IMR-90 (cell line): Measurements from ENCODE around the gene TIGD3. TPM values are rescaled to one million over a fixed set of nuclear protein-coding genes. Genes with fewer than 3 reads are reported as not detected.

ENCODE experiments used
- ATAC-seq: fragments of 200-7000 bp; cut with Tn5 transposase; 2 replicates; pipeline ENCODE4 v1.9.1; 2020; ENCODE audit warnings: low read depth, mild to moderate bottlenecking, moderate library complexity
- BruUV-seq: library from RNA; stranded (reverse); fragments of 400-500 nt; replicated peaks from 2 replicates; lab custom pipeline; 2021; lab: Mats Ljungman, UMichigan
- CTCF ChIA-PET: fragments of 300-600 bp; formaldehyde crosslinking; extraction: SDS; loops from one replicate; lab custom pipeline; 2021; ENCODE audit warnings: antibody characterized with exemption; lab: Yijun Ruan, JAX
- POLR2A ChIA-PET: fragments of 300-600 bp; sonication (Branson Sonifier 250); formaldehyde crosslinking; loops from one replicate; lab custom pipeline; 2022; ENCODE audit warnings: antibody characterized with exemption; ENCODE audit not compliant: unreplicated experiment; lab: Charles Lee
- DNase-seq: peaks from one replicate; pipeline ENCODE4 v3.0.0; 2013
- H2AFZ ChIP-seq: replicated peaks from 2 replicates; pipeline ENCODE3; 2013; ENCODE audit warnings: low read length, mild to moderate bottlenecking; ENCODE audit not compliant: poor library complexity
- H2AK5ac ChIP-seq: 2 replicates; pipeline ENCODE4 v1.6.1; 2013; ENCODE audit warnings: low read depth, low read length, inconsistent platforms
- H2AK9ac ChIP-seq: replicated peaks from 2 replicates; pipeline ENCODE3; 2013; ENCODE audit warnings: mild to moderate bottlenecking, low read depth, low read length, moderate library complexity; ENCODE audit not compliant: poor library complexity
- H2BK120ac ChIP-seq: 2 replicates; pipeline ENCODE4 v1.6.1; 2013; ENCODE audit warnings: low read depth, low read length, inconsistent platforms
- H2BK15ac ChIP-seq: 3 replicates; pipeline ENCODE4 v1.6.1; 2013; ENCODE audit warnings: low read depth, low read length, inconsistent platforms
- H2BK20ac ChIP-seq: 2 replicates; pipeline ENCODE4 v1.6.1; 2013; ENCODE audit warnings: low read depth, mild to moderate bottlenecking, inconsistent platforms, low read length, moderate library complexity
- H2BK5ac ChIP-seq: 2 replicates; pipeline ENCODE4 v1.6.1; 2013; ENCODE audit warnings: mild to moderate bottlenecking, low read depth, low read length, inconsistent platforms; ENCODE audit not compliant: poor library complexity, severe bottlenecking
- H3K14ac ChIP-seq: replicated peaks from 2 replicates; pipeline ENCODE4 v1.6.1; 2013; ENCODE audit warnings: low read depth, low read length, inconsistent platforms
- H3K18ac ChIP-seq: 2 replicates; pipeline ENCODE4 v1.6.1; 2013; ENCODE audit warnings: low read depth, low read length, control low read depth
- H3K23ac ChIP-seq: 2 replicates; pipeline ENCODE4 v1.6.1; 2013; ENCODE audit warnings: low read depth, low read length, inconsistent platforms
- H3K27ac ChIP-seq: 2 replicates; pipeline ENCODE4 v1.5.1; 2013; ENCODE audit warnings: mild to moderate bottlenecking, control low read depth, low read length; ENCODE audit not compliant: insufficient read depth
- H3K27me3 ChIP-seq: 2 replicates; pipeline ENCODE4 v1.6.1; 2013; ENCODE audit warnings: low read length; ENCODE audit not compliant: control insufficient read depth, insufficient read depth
- H3K36me3 ChIP-seq: 2 replicates; pipeline ENCODE4 v1.6.1; 2013; ENCODE audit warnings: low read length, mixed read lengths; ENCODE audit not compliant: control insufficient read depth, insufficient read depth
- H3K4ac ChIP-seq: 2 replicates; pipeline ENCODE4 v1.6.1; 2013; ENCODE audit warnings: low read depth, low read length, inconsistent platforms
- H3K4me1 ChIP-seq: 2 replicates; pipeline ENCODE4 v1.6.1; 2013; ENCODE audit warnings: low read length, mixed read lengths; ENCODE audit not compliant: control insufficient read depth, insufficient read depth
- H3K4me2 ChIP-seq: 2 replicates; pipeline ENCODE4 v1.6.1; 2013; ENCODE audit warnings: low read depth, mild to moderate bottlenecking, control low read depth, low read length, moderate library complexity
- H3K4me3 ChIP-seq: 2 replicates; pipeline ENCODE4 v1.5.1; 2013; ENCODE audit warnings: low read depth, mild to moderate bottlenecking, control low read depth, low read length, moderate library complexity; ENCODE audit not compliant: insufficient read depth
- H3K56ac ChIP-seq: 2 replicates; pipeline ENCODE4 v1.6.1; 2013; ENCODE audit warnings: low read length, inconsistent platforms; ENCODE audit not compliant: insufficient read depth; ENCODE audit errors: extremely low read depth
- H3K79me1 ChIP-seq, 2 experiments: 2 replicates each; pipeline ENCODE4 v1.6.1; 2013; ENCODE audit warnings: low read length in 2 of 2, inconsistent platforms in 1 of 2, low read depth in 1 of 2
- H3K9ac ChIP-seq: 2 replicates; pipeline ENCODE4 v1.6.1; 2013; ENCODE audit warnings: low read depth, low read length, control low read depth
- H3K9me1 ChIP-seq: 2 replicates; pipeline ENCODE4 v1.6.1; 2013; ENCODE audit warnings: low read length, inconsistent platforms; ENCODE audit not compliant: insufficient read depth
- H3K9me3 ChIP-seq: 2 replicates; pipeline ENCODE4 v1.6.1; 2013; ENCODE audit warnings: low read length; ENCODE audit not compliant: control insufficient read depth, insufficient read depth
- H4K20me1 ChIP-seq: 2 replicates; pipeline ENCODE4 v1.6.1; 2013; ENCODE audit warnings: low read length, inconsistent platforms; ENCODE audit not compliant: insufficient read depth
- H4K5ac ChIP-seq: 2 replicates; pipeline ENCODE4 v1.6.1; 2013; ENCODE audit warnings: mild to moderate bottlenecking, low read depth, low read length, control low read depth
- H4K8ac ChIP-seq, 2 experiments: 2 replicates each; pipeline ENCODE4 v1.6.1; 2013; ENCODE audit warnings: low read depth in 2 of 2, low read length in 2 of 2, control low read depth in 1 of 2, inconsistent platforms in 1 of 2
- H4K91ac ChIP-seq: 2 replicates; pipeline ENCODE4 v1.6.1; 2013; ENCODE audit warnings: low read depth, low read length, inconsistent platforms; ENCODE audit not compliant: insufficient read depth
- MAZ ChIP-seq: IDR thresholded peaks from 2 replicates; pipeline ENCODE4 v1.6.1; 2012; ENCODE audit warnings: low read depth, mild to moderate bottlenecking, low read length, improper control_type of control experiment, moderate library complexity, borderline replicate concordance
- NFE2L2 ChIP-seq: fragments of 150-350 bp; IDR thresholded peaks from 2 replicates; pipeline ENCODE4 v1.6.1; 2016; ENCODE audit warnings: low read depth, mild to moderate bottlenecking, low read length
- RFX5 ChIP-seq: IDR thresholded peaks from 2 replicates; pipeline ENCODE4 v1.8.0; 2012; ENCODE audit warnings: low read depth, mild to moderate bottlenecking, low read length, moderate library complexity
- SMC3 ChIP-seq: fragments of 150-350 bp; IDR thresholded peaks from 2 replicates; pipeline ENCODE4 v1.6.1; 2016; ENCODE audit warnings: low read depth, mild to moderate bottlenecking, antibody characterized with exemption, low read length, moderate library complexity
- WGBS, 2 experiments: methylation state at CpG; one replicate each; pipeline versions ENCODE4 v1.1.5 to v1.1.7; 2013; ENCODE audit warnings: missing lambda C conversion rate in 2 of 2; ENCODE audit not compliant: insufficient read length in 1 of 2; ENCODE audit errors: extremely low coverage in 2 of 2; 5-methylcytosine and 5-hydroxymethylcytosine counted together
- dilution Hi-C: fragments of 300-500 bp; cut with HindIII; formaldehyde crosslinking; loops from one replicate; pipeline ENCODE4 v1.14.3; 2018; ENCODE audit warnings: low sequenced_read_pairs; ENCODE audit not compliant: unreplicated experiment
- in situ Hi-C: fragments of 300-500 bp; cut with MboI; formaldehyde crosslinking; loops from 3 replicates; pipeline ENCODE4 v1.14.3; 2019; ENCODE audit warnings: low sequenced_read_pairs, inconsistent platforms, mixed read lengths
- intact Hi-C: fragments of 100-400 bp; cut with micrococcal nuclease; formaldehyde crosslinking; loops from 2 replicates; pipeline ENCODE4 v1.10.0; 2022
- polyA plus RNA-seq, 3 experiments: library from polyadenylated mRNA; depleted of rRNA; stranded (reverse); fragments of >200 nt; gene quantifications; 2 replicates each; pipeline ENCODE4 v1.2.3, GENCODE V29; 2012; ENCODE audit warnings: low replicate concordance in 1 of 3
- total RNA-seq: library from RNA; depleted of rRNA; stranded (reverse); fragments of >200 nt; gene quantifications from 2 replicates; pipeline ENCODE4 v1.2.3, GENCODE V29; 2012

TIGD3 gene
- total and polyA plus RNA-seq, 2 of the 4 experiments (the other 2 are of a cell fraction) = 0.12 TPM; not detected in 1

DNA sequence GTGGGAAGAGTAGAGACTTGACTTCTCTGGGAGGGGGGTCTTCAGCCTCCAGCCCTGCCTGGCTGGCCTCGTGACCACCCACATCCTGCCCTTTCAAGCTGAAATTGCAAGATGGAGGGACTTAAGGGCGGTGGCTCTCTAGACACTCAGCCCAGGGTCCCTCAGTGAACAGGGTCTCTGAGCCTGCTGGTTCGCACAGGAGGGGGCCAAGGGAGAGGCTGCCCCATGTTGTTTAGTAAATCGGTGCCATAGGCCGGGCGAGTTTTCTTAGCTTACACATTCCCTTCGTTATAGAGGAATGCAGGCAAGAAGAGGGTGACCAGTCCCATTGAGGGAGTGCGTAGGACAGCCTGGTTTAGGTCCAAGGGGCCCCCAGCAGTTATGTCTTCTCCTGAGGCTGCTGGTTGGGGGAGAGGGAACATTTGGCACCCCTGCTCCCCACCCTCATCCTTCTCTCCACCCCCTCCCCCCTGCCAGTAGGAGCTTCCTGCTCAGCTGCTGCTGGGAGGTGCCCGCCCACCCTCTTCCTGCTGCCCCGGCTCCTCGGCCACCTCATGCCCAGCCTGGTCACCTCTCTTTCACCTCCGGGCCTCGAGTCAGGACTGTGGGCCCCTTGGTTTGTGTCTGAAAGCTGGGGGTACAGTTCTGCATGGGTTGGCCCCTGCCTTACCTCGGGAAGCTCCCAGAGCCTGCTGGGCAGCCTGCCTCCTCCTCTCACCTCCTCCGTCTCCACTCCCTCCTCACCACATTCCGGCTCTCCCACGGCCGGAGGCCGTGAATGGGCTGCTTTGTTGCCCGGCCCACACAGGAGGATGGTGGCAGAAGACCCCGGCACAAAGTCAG, 35.8 kb downstream of the TIGD3 start:
- in situ Hi-C loops = no loop called here
- Histone ChIP-seq H2BK5ac (peak overlapping the region; percentile 41), H3K27me3 (no peaks in the 10 kb centered on the region), H2AK9ac (peak overlapping the region; percentile 96), H4K5ac (peak overlapping the region; percentile 61), H2BK15ac (peak overlapping the region; percentile 44; the same call in 2 of the 3 replicates), H3K4me2 (peak overlapping the region; percentile 60), H4K20me1 (peaks cover 8% of the 10 kb centered on the region; the same call in 1 of the 2 replicates), H2AK5ac (peak overlapping the region; percentile 98), H3K14ac (peak overlapping the region; percentile 79), H2AFZ (peak overlapping the region; percentile 65), H3K4ac (peak overlapping the region; percentile 80), H3K9me1 (peaks cover 16% of the 10 kb centered on the region), H4K91ac (peak overlapping the region; percentile 84), H3K27ac (peak overlapping the region; percentile 73), H3K9ac (peak overlapping the region; percentile 10), H3K18ac (peak overlapping the region; percentile 45; the same call in 1 of the 2 replicates), H3K4me3 (no peak overlapping the region), H2BK120ac (peak overlapping the region; percentile 60), H3K36me3 (peaks cover 29% of the 10 kb centered on the region; the same call in 1 of the 2 replicates), H3K4me1 (peaks cover 27% of the 10 kb centered on the region), H3K9me3 (no peaks in the 10 kb centered on the region), H3K56ac (0 out of 2 replicates have a peak overlapping the region, but pooled peaks have one; percentile 11), H3K79me1 (peaks cover 25 to 80% of the 10 kb centered on the region in 2 experiments), H3K23ac (peak overlapping the region; percentile 95), H4K8ac (peak overlapping the region; percentile 18 to 92; a peak in 3 of 4 replicates), H2BK20ac (peak overlapping the region; percentile 8; the same call in 1 of the 2 replicates)
- ChIA-PET POLR2A (interaction anchor here (0.6 to 1.5 kb wide), 3 partner anchors 19 to 119 kb away, joined by 7 to 18 read pairs (median 9); no protein-coding TSS in a partner anchor), CTCF (no interaction called here)
- peak; percentile 28 for ATAC-seq
- no CpG with 5 or more reads among the region's 21 CpGs for WGBS, 2 experiments
- DNase-seq = no peak
- no TSS peak for BruUV-seq
- intact Hi-C loops = no loop called here
- dilution Hi-C loops = no loop called here
- TF ChIP-seq RFX5 = no peak
- no peak for TF ChIP-seq SMC3
- peak; percentile 6; the same call in 1 of the 2 replicates for TF ChIP-seq MAZ
- no peak for TF ChIP-seq NFE2L2
